ENCODE data around the gene HS1BP3. TPM values are rescaled to one million over a fixed set of nuclear protein-coding genes. Genes with fewer than 3 reads are reported as not detected.

HS1BP3 gene, protein sequence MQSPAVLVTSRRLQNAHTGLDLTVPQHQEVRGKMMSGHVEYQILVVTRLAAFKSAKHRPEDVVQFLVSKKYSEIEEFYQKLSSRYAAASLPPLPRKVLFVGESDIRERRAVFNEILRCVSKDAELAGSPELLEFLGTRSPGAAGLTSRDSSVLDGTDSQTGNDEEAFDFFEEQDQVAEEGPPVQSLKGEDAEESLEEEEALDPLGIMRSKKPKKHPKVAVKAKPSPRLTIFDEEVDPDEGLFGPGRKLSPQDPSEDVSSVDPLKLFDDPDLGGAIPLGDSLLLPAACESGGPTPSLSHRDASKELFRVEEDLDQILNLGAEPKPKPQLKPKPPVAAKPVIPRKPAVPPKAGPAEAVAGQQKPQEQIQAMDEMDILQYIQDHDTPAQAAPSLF
- total RNA-seq = 10 to 100 TPM; 16.6 to 26.9 (median 19.4) TPM

DNA sequence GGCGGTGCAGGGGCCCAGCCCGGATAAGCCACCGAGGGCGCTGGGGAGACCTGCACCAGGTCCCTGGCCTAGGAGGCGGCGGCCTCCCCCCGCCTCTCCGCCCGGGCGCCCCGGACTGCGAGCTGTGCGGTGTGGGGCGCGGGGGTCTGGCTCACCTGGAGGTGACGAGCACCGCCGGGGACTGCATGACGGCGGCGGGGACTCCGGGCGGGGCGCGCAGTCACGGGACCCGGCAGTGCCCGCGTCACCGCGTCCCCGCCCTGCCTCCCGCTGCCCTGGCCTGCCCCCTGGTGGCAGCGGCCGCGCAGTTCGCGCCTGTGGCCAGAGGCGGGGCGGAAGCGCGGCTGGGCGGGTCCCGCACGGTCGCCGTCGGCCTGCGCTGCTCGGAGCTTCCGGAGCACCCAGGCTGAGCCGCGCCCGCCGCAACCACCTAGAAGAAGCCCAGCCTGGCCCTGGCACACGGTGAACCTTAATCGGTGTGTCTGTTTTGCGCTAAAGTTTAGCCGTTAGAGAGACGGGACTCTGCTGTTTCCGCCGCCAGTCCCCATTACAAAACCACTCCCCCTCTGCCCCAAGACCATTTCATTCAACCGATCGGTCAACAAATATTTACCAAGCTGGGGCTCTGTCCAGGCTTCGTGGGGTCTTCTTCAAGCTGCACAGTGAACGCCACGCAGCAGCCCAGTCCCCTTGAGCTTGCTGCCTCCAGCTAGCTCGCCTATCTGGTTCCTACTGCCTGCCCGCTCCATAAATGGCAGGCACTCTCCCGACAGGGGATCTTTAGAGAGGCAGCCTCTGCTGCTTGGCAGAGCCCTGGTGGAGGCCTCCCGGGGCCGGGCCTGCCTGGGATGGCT, at the start of gene HS1BP3:
TSS of gene HS1BP3 (minus strand) at position 222 of the 854 bp plus-strand sequence. CDS start at position 187, 35 bp downstream.
- in situ Hi-C loops (cut with MboI; ENCODE audit: low sequenced_read_pairs in 4 of 4) = loop anchor here in 1 of 4 donors (25.0 kb wide), 1 partner anchor 461 kb away; the partner anchor contains the start of gene TDRD15

DNA sequence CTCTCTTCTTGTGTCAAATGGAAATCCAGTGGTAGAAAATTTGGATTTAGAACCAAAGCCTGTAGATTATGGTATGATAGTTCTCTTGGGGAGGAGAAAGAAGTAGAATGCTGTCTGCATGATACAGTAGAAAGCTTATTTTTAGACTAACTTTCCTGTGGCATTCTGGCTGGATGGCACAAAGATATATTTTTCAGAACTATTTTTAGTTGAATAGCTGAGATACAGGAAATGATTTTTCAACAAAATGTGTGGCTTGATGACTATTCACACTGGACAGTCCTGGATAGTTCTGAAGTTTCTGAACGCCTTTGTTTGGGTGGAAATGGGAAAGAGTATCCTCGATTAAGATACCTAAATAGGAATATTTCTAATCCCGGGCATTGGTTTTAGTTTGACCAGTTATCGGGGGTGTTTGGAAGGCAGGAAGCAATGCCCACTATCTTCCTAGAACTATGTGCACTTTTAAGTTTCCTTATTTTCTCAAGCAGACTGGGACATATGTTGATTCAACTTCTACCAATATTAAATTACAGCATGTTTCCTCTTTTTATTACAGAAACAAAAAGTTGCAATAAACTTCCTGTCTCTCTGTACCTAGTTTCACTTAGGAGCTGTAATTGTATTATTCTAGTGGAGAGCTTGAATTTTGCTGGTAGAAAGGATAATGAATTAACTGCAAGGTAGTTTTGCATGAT, 48.2 kb upstream of the HS1BP3 start:
- no peak for ATAC-seq
- H3K4me3 ChIP-seq = no peak overlapping the region
- TF ChIP-seq, protein P1, sequence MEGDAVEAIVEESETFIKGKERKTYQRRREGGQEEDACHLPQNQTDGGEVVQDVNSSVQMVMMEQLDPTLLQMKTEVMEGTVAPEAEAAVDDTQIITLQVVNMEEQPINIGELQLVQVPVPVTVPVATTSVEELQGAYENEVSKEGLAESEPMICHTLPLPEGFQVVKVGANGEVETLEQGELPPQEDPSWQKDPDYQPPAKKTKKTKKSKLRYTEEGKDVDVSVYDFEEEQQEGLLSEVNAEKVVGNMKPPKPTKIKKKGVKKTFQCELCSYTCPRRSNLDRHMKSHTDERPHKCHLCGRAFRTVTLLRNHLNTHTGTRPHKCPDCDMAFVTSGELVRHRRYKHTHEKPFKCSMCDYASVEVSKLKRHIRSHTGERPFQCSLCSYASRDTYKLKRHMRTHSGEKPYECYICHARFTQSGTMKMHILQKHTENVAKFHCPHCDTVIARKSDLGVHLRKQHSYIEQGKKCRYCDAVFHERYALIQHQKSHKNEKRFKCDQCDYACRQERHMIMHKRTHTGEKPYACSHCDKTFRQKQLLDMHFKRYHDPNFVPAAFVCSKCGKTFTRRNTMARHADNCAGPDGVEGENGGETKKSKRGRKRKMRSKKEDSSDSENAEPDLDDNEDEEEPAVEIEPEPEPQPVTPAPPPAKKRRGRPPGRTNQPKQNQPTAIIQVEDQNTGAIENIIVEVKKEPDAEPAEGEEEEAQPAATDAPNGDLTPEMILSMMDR (IDR thresholded peaks at IDR 0.05 in 4 of 5, conservative IDR thresholded peaks at IDR 0.05 in 1 of 5) = no peak
- TF ChIP-seq POLR2A (IDR thresholded peaks at IDR 0.05) = no peak

More for the DNA sequence above, at the start of gene HS1BP3:
- Histone ChIP-seq H3K27ac (peak within 1 kb of the TSS; percentile 78 to 92 (median 88)), H3K4me1 (peaks cover 15 to 18% of the 10 kb centered on the region in 2 donors), H3K27me3 (no peaks in the 10 kb centered on the region), H3K36me3 (no peaks in the 10 kb centered on the region), H3K9me3 (no peaks in the 10 kb centered on the region), H3K4me3 (peak within 1 kb of the TSS; percentile 73 to 99 (median 94))
- DNase-seq = peak; percentile 67 to 76
- peak; percentile 89 to 93 for ATAC-seq
- peak; percentile 81 to 83 for TF ChIP-seq POLR2A (IDR thresholded peaks at IDR 0.05)
- TF ChIP-seq, protein P1 (IDR thresholded peaks at IDR 0.05 in 4 of 5, conservative IDR thresholded peaks at IDR 0.05 in 1 of 5) = peak in 4 of 5 experiments; percentile 98 to 100 (median 99)
- intact Hi-C loops (cut with DNase I; ENCODE audit: low total_unique reads) = loop anchor here (2.0 to 5.0 kb wide), 3 partner anchors 300 to 599 kb away; partner anchors contain the start of genes LAPTM4A and PUM2

DNA sequence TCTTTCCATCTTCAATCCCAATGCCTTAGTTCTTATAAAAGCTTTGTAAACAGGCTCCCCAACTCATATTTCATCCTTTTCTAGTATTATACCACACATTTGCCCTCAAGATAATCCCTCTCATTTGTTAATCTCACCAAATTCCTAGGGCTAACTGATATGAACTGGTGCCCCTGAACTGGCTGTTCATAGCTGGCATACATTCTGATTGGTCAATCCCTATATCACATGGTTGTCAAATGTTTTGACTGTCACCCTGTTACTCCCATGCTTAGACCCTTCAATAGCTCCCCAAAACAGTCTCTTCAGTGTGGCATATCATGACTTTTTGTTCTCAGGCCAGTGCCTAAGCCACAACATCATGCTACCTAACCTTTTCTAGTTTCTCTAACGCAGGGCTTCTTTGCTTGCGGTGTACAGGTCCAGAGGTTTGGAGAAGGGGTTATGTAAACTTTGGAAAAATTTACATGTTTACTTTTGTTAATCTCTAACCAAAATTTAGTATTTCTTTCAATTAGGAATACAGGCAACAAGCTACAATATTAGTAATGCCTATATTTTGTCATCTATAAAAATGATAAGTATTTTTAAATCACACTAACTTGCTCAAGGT, 46.5 kb upstream of the HS1BP3 start:
- H3K4me3 ChIP-seq = no peak overlapping the region
- no peak overlapping the region for H3K27ac ChIP-seq
- no peaks in the 10 kb centered on the region for H3K4me1 ChIP-seq
- H3K27me3 ChIP-seq = no peaks in the 10 kb centered on the region
- no peaks in the 10 kb centered on the region for H3K36me3 ChIP-seq
- in situ Hi-C loops (cut with MboI; ENCODE audit: low sequenced_read_pairs in 4 of 4) (loop anchor here in 1 of 4 donors (25.0 kb wide), 1 partner anchor 415 kb away; the partner anchor contains the start of gene TDRD15), intact Hi-C loops (cut with DNase I; ENCODE audit: low total_unique reads) (no loop called here)
- ATAC-seq (no peak), DNase-seq (no peak)
- no peaks in the 10 kb centered on the region for H3K9me3 ChIP-seq
- TF ChIP-seq, protein P1 (IDR thresholded peaks at IDR 0.05 in 4 of 5, conservative IDR thresholded peaks at IDR 0.05 in 1 of 5) = no peak
- TF ChIP-seq POLR2A (IDR thresholded peaks at IDR 0.05) = no peak

More for the DNA sequence above, 48.2 kb upstream of the HS1BP3 start:
- intact Hi-C loops (cut with DNase I; ENCODE audit: low total_unique reads) = no loop called here
- H3K9me3 ChIP-seq = no peaks in the 10 kb centered on the region
- DNase-seq = no peak
- H3K36me3 ChIP-seq = no peaks in the 10 kb centered on the region
- no peak overlapping the region for H3K27ac ChIP-seq
- in situ Hi-C loops (cut with MboI; ENCODE audit: low sequenced_read_pairs in 4 of 4) = loop anchor here in 1 of 4 donors (25.0 kb wide), 1 partner anchor 413 kb away; the partner anchor contains the start of gene TDRD15
- H3K4me1 ChIP-seq = no peaks in the 10 kb centered on the region
- H3K27me3 ChIP-seq = no peaks in the 10 kb centered on the region

DNA sequence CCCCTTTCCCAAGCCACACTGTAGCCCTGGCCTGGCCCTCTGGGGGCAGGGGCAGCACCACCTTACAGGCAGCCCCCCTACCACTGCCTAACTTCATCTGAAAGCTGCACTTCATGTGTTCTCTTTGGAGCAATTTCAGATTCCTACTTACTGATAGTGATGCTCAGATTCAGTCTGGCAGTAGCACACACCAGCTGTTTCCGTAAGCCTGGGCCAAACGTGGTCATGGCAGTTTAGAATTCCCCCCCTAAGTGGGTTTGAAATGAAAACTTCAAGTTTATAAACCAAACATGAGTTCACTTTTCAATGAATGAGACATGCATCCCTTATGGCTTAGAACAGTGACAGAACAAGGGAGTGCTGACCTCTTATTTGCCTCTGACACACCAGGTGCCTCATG, 45.5 kb upstream of the HS1BP3 start:
- H3K9me3 ChIP-seq = no peaks in the 10 kb centered on the region
- no peak for TF ChIP-seq POLR2A (IDR thresholded peaks at IDR 0.05)
- TF ChIP-seq, protein P1 (IDR thresholded peaks at IDR 0.05 in 4 of 5, conservative IDR thresholded peaks at IDR 0.05 in 1 of 5) = no peak
- no peaks in the 10 kb centered on the region for H3K27me3 ChIP-seq
- DNase-seq = no peak
- ATAC-seq = no peak
- no peaks in the 10 kb centered on the region for H3K36me3 ChIP-seq
- in situ Hi-C loops (cut with MboI; ENCODE audit: low sequenced_read_pairs in 4 of 4) = loop anchor here in 1 of 4 donors (25.0 kb wide), 1 partner anchor 416 kb away; the partner anchor contains the start of gene TDRD15
- H3K4me1 ChIP-seq = no peaks in the 10 kb centered on the region
- H3K27ac ChIP-seq = no peak overlapping the region
- no peak overlapping the region for H3K4me3 ChIP-seq
- intact Hi-C loops (cut with DNase I; ENCODE audit: low total_unique reads) = no loop called here

Data from gastrocnemius medialis (tissue), 4 donors.